Stimulated activated naive CD8-positive, alpha-beta T cell treated with anti-CD3 and anti-CD28 coated beads, Interleukin-15, Interleukin-2, amounts not matched to agents 100 U/mL and 50 U/mL, for 24 hours (primary cell): ENCODE data around the gene NDUFS6.
A peak's percentile ranks its signal among the peaks of the same experiment; 100 is the strongest.
"Not testable (repeated sequence)": the region's sequence is repeated elsewhere in the genome, so short reads cannot be mapped to it uniquely, and the experiment has no call there.

Experiments
- ATAC-seq: fragments of 150-1000 bp; cut with Tn5 transposase; one replicate; pipeline ENCODE4 v1.10.0; 2021
- DNase-seq: peaks from one replicate; pipeline ENCODE4 v3.0.0; 2021

The NDUFS6 gene

DNA sequence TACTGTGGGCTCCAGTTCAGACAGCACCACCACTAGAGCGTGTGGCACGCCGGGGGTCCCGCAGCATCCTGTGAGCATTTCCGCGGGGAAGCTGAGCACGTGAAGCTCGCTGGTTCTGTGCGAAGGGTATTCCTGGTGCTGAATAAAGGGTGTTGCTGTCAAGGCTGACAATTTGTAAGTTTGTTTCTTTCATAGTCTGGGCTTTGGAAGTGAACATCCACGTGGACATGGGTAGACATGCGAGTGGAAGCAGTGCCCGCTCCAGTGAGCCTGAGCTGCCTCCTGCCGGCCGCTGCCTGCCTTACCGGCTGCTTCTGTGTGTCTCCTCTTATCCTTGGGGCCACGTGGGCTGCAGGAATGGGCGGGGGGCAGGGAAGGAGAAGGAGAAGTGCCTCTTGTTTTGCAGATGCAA, 14.7 kb downstream of the NDUFS6 start:
- DNase-seq (no peak), ATAC-seq (no peak)

DNA sequence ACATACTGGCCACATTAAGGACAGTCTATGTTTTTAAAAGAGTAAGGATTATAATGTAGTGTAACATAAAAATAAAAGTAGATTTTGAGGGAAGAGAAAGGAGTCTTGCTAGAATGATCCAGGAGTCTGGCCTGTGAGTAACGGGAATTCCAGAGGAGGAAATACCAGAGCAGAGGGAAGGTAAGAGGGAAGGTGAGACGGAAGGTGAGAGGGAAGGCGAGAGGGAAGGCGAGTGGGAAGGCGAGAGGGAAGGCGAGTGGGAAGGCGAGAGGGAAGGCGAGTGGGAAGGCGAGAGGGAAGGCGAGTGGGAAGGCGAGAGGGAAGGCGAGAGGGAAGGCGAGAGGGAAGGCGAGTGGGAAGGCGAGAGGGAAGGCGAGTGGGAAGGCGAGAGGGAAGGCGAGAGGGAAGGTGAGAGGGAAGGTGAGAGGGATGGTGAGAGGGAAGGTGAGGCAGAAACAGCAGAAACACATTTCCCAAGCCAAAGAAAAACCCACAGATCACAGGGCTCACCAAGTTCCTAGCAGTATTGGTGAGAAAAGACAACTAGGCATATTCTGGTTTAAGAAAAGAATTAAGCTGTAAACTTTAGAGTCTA, 15.4 kb downstream of the NDUFS6 start:
- ATAC-seq, DNase-seq: not testable (repeated sequence)

DNA sequence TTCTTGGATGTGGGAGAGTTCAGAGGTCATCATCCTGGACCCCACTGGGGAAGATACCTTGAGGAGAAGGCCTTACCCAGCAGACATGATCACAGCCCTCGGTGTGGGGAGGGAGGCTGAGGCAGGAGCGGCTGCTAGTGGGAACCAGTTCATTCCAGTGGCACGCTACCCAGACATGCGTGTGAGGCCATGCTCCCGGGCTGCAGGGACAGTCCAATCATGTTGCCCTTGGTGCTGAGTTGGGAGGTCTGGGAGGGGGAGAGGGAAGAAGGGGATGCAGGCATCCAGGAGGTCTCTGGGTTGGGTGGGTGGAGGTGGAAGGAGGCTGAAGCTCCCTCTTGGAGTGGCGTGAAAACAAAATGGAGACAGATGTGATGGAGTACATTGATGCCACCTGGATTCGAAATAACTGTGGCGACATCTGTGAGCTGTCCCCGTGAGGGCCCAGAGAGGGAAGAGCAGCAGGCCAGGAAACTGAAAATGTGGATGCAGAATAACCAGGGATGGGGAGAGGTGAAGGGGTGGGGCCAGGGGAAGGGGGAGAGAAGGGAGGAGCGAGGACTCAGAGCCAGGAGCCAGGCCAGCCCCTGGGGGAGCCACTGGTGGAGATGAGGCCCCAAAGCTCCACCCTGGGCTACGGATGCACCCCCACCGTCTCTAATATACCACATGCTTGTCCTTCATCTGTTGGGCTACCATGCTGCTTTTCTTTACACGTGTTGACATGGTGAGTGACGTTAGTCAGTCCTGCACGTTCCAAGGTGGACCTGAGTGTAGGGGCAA, 16.2 kb downstream of the NDUFS6 start:
- no peak for DNase-seq
- no peak for ATAC-seq

DNA sequence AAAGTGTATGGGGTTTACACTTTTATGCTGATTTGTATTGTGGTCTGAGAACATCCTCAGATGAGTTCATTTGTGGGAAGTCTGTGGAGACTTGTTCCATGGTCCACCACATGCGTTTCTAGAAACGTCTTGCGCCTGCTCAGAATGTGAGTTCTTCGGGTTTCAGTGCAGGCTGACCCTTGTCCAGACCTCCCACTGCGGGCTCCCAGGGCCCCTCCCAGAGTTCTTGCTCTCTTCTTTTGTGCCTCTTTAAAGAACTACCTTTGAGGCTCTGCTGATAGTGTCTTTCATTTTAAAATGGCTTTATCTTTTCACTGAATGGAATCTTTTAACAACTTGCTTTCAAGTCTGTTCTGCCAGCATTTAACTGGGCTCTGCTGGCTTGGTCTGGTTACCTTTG, 17.6 kb downstream of the NDUFS6 start:
- no peak for DNase-seq

DNA sequence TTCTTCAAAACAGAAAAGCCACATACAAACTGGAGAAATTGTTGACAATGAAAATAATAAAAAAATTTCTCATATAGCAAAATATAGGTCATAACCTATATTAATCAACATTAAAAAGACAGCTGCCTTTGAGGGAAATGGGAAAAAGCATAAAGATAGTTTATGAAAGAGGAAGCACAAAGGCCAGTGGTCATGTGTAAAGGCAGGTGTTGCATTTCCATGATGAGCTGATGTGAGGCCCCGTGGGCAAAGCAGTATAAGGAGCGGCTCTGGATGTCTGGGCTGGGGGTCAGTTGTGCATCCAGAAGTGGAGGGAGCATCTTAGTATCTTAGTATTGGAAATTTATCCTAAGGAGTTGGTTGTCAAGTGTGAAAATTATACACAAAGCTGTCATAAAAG, 18.3 kb downstream of the NDUFS6 start:
- DNase-seq (no peak), ATAC-seq (no peak)

More for the DNA sequence above, 17.6 kb downstream of the NDUFS6 start:
- no peak for ATAC-seq

DNA sequence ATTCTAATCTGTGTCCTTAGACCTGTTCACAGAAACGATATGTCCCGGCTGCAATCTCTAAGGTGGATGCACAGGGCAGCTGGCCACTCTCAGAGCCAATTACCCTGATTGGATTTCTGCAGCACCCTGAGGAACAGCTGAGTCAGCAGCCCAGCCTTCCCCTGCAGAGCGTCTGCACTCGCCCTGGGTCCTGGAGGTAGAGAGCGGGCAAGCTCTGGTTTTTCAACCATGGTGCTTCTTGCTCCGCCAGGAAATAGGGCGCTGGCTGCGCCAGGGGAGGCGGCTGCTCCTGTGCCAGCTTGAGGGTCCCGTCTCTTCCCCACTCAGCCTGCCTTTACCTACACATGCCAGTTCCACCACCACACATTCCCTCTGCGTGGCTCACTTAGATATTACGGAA, 19.2 kb downstream of the NDUFS6 start:
- no peak for ATAC-seq
- DNase-seq: no peak

DNA sequence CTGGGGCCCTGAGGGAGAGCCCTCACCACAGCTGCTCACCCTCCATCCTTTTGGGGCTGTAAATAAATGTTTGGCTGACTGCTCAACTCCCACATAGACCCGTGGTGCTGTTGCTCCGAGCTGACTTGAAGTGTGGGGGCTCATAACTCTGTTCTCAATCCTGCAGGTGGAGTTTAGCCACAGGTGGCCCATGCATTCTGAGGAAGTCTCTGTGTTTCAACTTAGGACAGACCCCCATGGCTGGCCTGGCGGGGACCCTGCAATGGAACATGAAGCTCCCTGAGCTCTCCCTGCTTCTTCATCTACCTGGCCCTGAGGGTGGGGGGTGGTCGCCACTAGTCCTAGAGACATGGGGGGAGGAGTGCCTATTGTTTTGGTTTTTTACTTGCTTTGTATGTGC, 19.7 kb downstream of the NDUFS6 start:
- DNase-seq: no peak
- no peak for ATAC-seq

DNA sequence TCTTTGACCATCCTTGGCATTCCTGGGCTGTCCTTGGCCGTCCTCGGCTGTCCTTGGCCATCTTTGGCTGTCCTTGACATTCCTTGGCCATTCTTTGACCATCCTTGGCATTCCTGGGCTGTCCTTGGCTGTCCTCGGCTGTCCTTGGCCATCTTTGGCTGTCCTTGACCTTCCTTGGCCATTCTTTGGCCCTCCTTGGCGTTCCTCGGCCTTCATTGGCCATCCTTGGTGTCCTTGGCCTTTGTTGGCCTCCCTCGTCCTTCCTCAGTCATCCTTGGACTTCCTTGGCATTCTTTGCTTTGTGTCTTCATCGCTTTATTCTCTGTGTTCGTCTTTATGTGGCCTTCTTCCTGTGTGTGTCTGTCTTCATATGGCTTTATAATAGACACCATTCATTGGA, 20.7 kb downstream of the NDUFS6 start:
- ATAC-seq (no peak), DNase-seq (no peak)

DNA sequence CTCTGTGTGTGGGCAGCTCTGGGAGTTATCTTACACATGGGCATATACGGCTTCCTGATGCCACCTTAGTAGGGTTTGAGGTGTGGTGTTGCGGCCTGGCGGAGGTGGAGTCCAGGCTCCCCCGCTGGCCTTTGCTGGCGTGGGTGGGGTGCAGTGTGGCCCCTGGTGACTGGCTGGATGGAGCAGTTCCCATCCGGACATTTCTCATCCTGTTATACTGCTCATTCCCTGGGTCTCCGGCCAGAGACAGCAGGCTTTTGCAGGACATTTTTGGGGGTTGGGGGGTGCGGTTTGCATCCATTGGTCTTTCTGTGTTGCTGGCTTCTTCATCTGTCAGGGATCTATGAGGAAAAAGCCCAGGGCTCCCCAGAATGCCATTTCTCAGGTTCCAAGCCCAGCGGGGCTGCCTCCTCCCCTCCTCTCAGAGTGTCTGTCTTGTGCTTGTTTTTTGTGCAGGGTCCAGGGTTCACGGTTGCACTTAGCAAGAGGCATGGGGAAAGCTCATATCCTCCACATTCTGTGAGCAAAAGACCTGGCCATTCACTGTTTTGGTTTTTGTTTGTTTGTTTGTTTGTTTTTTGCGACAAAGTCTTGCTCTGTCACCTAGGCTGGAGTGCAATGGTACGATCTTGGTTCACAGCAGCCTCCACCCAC, 22.3 kb downstream of the NDUFS6 start:
- no peak for ATAC-seq
- DNase-seq: no peak

DNA sequence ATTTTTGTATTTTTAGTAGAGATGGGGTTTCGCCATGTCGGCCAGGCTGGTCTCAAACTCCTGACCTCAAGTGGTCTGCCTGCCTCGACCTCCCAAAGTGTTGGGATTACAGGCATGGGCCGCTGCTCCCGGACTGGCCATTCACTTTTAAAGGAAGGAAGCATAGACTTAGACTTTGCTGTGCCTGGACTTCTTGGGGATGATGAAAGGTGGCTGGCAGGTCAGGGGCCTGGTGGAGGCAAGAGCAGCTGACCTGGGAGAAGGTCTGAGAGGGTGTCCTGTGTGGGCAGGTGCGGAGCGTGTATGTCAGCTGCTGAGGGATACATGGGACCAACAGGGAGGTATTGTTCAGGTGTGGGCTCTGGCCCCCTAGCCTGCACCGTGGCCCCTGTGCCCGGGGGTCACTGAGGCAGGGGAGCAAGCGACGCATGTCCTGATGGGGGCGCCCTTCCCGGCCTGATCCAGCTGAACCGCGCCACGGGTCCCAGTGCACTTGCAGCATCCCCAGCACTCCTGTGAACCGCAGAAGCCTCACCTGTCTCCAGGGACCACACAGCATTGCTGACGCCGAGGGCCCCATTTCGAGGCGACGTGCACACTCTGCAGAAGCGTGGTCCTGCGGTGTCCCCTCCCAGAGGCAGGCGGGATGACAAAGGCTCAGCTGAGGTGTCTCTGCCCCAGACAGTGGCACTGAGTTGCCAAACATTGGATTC, 23.1 kb downstream of the NDUFS6 start:
- ATAC-seq (no peak), DNase-seq (no peak)

DNA sequence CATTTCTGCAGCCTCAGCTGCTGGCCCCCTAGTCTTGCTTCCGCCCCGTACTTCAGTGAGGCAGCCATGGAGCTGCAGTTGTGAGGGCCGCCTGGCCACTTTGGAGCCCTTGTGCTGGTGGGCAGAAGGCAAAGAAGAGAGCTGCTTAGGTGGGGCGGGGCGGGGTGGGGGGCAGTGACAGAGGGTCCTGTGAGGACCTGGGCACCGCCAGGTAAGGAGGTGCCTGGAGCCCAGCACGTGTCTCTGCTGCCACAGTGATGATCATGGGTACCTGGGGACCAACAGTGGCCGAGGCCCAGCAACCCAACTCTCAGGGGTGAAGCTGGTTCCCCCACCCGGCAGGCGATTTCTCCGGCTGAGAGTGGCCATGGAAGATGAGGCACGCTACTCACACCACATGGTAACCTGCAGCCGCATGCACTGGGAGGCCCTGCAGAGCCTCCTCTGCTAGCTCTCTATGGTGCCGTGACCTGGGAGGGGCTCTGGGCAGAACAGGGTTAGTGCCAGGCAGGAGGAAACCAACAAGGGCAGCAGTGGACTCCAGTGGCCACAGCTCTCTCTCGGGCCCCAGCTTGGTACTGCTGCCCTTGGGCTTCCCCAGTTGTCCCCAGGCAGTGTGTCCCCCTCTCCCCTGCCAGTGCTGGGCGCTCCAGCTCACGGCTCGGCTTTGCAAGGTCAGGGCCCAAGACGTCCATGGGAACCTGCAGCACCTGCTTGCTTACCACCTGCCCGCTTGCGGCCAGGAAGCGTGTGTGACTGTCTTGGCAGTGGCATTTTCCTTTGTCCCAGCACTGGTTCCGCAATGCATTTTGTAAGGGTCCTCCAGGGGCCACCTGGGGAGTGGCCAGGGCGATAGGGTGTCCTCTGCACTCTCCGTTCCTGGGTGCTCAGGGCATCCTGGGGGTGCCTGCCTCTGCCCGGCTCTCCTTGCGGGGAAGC, 24.0 kb downstream of the NDUFS6 start:
- DNase-seq (no peak), ATAC-seq (peak; percentile 16)

DNA sequence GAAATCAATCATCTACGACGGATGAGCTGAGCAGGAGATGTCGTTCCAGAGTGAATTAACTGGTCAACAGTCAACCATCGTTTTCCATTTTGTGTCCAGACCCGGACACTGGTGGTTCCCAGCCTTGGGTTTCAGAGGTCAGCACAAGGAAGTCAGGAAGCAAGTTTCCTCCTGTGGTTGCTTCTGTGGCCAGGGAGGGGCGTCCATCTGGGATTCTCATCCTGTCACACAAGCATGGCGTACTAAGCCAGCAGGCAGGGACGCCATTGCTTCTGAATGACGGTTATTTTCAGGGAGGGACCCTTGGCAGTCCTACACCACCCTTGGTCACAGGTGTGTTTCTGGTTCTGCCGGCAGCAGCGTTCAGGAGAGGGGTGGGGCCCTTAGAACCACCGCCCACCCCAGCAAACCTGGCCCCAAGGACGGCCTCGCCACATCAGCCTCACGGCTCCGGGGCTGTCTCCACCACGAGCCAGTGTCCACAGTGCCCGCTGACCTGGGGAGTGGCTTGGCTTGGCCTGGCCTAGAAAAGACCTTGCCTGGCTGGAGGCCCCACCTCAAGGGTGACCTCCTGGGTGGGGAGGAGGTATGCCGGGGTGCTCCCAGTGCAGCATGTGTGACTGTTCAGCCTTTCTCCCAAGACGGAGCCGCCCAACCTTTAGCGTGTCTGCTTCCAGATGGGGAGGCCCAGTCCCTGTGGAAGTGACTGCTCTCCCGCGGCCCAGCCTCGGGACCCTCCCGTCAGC, 25.2 kb downstream of the NDUFS6 start:
- DNase-seq (no peak), ATAC-seq (no peak)

DNA sequence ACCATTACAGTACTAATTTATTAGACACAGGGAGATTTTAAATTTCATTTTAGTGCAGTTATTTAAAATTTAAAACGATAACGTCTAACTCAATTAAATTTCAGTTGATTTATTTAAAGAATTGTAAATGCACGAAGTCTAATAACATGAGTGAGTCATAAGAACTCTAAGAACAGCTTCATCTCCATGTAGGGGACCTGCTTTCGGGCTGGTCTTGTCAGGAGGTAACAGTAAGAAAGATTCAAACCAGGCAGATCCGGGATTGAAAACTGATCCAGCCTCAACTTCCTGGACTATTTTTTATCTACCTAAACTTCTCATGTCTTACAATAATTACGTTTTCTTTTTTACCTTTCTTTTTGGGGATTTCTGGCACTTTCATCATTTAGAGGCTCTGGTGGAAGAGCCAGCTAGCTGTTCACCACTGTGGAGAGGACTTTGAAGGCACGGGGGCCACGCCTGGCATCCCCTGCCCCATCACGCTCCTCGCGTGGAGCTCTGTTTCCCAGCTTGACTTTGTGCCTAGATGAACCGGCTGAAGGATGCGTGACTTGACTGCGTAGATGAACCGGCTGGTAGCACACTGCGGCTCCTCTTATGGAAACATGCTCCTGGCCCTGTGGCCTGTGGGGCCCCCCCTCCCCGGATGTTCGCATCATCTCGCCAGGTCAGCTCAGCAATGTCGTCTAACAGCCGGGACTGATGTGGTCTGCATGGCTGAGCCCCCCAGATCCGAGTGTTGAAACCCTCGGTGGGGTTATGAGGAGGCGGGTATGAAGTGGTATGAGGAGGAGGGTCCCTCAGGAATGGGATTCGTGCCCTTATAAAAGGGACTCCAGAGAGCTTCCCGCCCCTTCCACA, 26.0 kb downstream of the NDUFS6 start:
- DNase-seq (no peak), ATAC-seq (no peak)

DNA sequence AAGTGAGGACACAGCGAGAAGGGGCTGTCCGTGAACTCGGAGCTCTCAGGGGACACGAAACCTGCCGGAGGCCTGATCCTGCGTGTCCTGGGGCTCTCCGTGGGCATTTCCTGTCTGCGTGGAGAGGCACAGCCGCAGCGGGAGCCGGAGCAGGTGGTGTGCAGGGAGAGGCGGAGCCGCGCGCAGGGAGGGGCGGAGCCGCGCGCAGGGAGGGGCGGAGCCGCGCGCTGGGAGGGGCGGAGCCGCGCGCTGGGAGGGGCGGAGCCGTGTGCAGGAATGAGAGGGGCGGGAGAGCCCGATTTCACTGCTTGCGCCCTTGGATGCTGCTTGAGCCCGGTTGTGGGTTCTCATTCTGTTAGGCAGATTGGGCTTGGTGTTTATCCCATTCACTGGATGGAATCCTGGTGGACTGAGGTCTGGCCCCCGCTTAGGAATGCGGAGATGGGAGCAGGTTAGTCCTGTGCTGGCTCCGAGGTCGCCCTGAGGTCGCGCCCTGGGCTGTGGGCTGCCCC, 26.7 kb downstream of the NDUFS6 start:
- peak; percentile 30 for ATAC-seq

DNA sequence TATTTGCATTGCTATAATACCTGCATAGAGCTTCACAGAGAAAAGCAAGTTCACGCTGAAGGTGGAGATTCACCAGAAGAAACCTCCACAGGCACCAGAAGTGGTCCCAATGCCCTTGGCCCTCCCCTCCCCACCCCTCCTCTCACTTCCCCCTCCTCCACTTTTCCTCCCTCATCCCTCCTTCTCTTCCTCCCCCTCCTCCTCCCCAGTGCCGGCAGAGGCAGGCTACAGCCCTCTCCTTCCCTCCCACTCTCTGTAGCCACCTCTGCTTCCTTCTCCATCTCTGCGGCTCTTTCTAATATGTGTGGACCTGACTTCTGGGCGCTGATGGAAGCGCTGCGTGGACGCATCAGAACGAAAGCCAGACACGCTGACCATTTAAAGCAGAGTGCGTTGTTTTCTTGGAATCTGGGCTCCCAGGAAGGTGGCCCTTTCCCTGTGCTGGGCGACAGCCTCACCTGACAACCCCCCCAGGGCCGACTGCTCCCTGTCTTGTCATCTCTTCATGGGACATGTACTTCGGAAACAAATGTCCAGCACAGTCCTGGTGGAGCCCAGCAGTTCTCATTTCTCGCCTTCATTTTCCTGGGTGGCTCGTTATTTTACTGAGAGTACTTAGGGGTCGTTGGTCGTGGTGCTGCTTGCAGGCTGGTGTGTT, 29.5 kb downstream of the NDUFS6 start:
- DNase-seq: no peak
- ATAC-seq: no peak

More for the DNA sequence above, 26.7 kb downstream of the NDUFS6 start:
- no peak for DNase-seq

DNA sequence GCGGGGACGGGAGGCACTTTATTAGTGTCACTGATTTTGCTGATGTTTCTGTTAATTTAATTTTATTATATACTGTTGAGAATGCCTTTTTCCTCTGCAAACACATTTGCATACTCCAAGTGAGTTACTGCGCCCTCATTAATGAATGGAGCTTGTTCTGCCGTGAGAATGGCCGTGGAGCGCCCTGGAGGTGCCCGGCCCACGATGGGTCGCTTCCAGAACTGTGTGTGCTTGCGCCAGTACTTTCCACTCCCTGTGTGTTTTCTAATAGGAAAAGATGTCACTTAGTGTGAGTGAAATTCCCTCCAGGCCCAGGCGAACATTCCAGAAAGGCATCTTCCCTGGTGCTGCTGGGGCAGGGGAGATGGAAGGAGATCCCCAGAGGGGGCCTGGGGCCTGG, 30.1 kb downstream of the NDUFS6 start:
- ATAC-seq (no peak), DNase-seq (no peak)

DNA sequence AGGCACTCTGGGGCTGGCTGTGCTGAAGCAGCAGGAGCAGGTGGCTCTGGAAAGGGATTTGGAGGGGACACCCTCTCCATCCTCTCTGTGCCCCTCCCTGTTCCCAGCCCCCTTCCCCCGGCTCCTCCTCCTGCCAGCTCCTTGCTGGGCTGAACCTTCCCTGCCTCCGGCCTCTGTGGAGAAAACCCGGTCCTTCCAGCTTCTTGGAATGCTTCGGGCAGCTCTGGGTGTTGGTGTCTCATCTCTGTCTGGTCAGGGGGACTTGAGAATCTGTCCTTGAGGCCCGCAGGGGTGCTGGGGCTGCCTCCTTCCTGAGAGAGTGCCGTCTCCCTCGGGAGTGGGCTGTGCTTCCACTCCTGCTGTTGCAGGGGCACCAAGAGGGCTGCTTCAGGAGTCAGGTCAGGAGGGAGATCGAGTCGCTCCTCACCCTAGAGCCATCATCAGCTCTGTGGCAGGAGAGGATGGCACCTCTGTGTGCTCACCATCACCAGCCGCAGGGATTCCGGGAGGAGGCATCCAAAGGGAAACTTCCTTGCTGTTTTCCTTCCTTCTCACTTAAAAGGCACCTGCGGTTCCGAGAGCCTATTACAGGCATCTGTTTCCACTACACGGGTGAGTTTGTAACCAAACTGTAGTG, 30.6 kb downstream of the NDUFS6 start:
- ATAC-seq (no peak), DNase-seq (no peak)

DNA sequence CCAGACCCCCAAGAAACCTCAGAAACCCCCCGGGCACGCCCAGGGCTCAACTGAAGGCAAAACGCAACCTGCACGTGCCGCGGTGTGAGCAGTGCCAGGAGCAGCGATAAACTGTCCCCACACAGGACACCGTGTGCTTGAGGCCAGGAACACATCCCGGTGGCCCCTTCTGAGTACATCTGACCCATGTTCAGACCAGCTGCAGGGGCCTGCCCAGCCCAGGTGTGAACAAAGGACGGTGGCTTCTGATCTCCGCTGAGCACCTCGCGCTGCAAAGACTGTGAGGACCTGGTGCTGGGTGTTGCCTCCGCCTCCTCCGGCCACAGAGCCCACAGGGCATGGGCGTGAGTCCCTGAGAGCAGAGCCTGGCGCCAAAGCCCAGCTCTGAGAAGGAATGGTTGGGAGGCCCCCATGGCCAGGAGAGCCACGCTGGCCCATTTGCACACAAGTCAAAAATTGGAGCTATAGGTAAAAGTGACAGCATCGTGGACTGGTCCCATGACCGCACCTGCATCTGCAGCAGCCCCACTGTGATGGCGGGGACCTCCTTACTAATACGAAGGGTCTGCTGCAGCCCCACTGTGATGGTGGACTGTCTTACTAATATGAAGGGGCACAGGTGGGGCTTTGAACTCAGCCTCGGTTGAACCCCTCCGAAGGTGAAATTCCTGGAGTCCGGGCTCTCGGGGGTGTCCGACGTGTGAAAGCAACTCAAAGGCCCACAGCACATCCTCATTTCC, 31.5 kb downstream of the NDUFS6 start:
- no peak for ATAC-seq
- no peak for DNase-seq
